HG02870 (cell line): ENCODE results near the gene NDUFA11.
"Not testable (repeated sequence)": the region's sequence is repeated elsewhere in the genome, so short reads cannot be mapped to it uniquely, and the experiment has no call there.

Experiments
- ATAC-seq: cut with Tn5 transposase; IDR thresholded peaks from one replicate; pipeline ENCODE4 v1.9.1; 2021; ENCODE audit warnings: mild to moderate bottlenecking, moderate library complexity; ENCODE audit not compliant: unreplicated experiment

The NDUFA11 gene

DNA sequence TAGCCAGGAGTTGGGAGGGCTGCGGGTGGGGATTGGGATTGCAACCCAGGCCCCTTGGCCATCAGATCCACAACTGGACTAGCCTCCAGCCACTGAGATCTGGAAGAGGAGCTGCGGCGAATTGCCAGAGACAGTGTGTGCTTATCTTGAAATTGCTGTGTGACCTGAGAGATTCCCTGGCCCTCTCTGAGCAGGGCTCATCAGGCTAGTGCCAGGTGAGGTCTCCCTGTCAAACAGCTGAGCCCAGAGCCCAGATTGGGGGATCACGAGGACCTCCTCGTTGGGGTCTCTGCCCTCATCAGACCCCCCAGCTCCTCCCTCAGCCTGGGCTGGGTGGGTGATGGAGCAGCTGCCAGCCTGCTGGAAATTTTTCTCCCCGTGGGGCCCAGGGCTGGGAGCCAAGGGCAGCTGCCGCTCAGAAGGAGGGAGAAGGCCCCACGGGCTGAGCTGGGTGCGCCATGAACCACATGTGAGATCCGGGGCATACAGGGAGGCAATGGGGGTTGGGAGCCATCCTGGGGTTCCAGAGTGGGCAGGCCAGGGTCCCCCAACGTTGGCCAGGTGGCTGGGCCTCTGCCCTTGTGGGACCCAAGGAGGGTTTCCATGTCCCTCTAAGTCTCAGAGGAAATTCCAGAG, 40.4 kb downstream of the NDUFA11 start:
- ATAC-seq, result no peak

- ATAC-seq, result no peak
These were observed 46.1 kb downstream of the NDUFA11 start for GRCh38 chr19:5857203-5858081.

DNA sequence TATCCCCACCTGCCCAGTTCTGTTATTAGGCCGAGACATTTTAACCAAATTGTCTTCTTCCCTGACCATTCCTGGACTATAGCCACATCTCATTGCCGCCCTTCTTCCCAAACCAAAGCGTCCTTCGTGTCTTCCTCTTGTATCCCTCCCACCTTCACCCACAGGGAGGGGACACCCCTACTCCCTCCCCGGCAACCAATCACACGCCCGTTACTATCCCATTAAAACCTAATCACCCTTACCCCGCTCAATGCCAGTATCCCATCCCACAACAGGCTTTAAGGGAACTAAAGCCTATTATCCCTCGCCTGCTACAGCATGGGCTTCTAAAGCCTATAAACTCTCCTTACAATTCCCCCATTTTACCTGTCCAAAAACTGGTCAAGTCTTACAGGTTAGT, 48.4 kb downstream of the NDUFA11 start:
- not testable (repeated sequence) for ATAC-seq

GRCh38 chr19:5854121-5854520, 49.5 kb downstream of the NDUFA11 start:
- ATAC-seq, result not testable (repeated sequence)

- ATAC-seq, result no peak
These were observed 52.3 kb downstream of the NDUFA11 start, which contains the start of gene FUT3 for GRCh38 chr19:5851302-5851701. TSS of gene FUT3 (minus strand) at chr19:5851449.

- no peak for ATAC-seq
These were observed 52.8 kb downstream of the NDUFA11 start for GRCh38 chr19:5850743-5851293.

DNA sequence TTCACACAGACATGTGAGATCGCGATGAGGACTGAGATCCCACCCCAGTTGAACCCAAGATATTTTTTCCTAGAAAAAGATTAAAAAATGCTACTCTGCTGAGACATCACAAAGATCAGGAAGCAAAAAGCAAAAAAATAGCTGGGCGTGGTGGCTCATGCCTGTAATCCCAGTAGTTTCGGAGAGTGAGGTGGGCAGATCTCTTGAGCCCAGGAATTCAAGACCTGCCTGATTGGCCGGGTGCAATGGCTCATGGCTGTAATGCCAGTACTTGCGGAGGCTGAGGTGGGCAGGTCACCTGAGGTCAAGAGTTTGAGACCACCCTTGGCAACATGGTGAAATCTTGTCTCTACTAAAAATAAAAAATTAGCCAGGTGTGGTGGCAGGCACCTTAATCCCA, 53.4 kb downstream of the NDUFA11 start:
- ATAC-seq, result no peak

- not testable (repeated sequence) for ATAC-seq
These were observed 55.0 kb downstream of the NDUFA11 start for GRCh38 chr19:5848621-5849020.

- ATAC-seq, result not testable (repeated sequence)
These were observed 55.7 kb downstream of the NDUFA11 start for GRCh38 chr19:5847846-5848245.
